NB4 (cell line): ENCODE results near the gene CTNNA3.
A peak's percentile ranks its signal among the peaks of the same experiment; 100 is the strongest.

ENCODE experiments used
- DNase-seq: peaks from one replicate; pipeline ENCODE4 v3.0.0; 2010; ENCODE audit warnings: low read depth
- H3K4me3 ChIP-seq: one replicate; pipeline ENCODE4 v1.5.1; 2011; ENCODE audit warnings: mild to moderate bottlenecking, low read depth, low read length, moderate library complexity
- CTCF ChIP-seq: IDR thresholded peaks from one replicate; pipeline ENCODE4 v1.5.1; 2012; ENCODE audit warnings: low read depth, low read length
- MAX ChIP-seq: IDR thresholded peaks from 2 replicates; pipeline ENCODE4 v1.6.1; 2011; ENCODE audit warnings: low read depth, low read length
- MYC ChIP-seq: IDR thresholded peaks from 2 replicates; pipeline ENCODE4 v1.6.1; 2011; ENCODE audit warnings: low read depth, low read length
- POLR2A ChIP-seq: IDR thresholded peaks from 2 replicates; pipeline ENCODE4 v1.6.1; 2011; ENCODE audit warnings: mild to moderate bottlenecking; ENCODE audit not compliant: insufficient read length; ENCODE audit errors: extremely low read depth

CTNNA3 gene

GRCh38 chr10:66214721-66215404 lies 1481.1 kb downstream of the CTNNA3 start:
- no peak overlapping the region for H3K4me3 ChIP-seq
- peak; percentile 4 for DNase-seq
- peak; percentile 23 for TF ChIP-seq CTCF
- no peak for TF ChIP-seq POLR2A
- TF ChIP-seq MAX, result 0 out of 2 replicates have a peak, but pooled peaks have one; percentile 13

DNA sequence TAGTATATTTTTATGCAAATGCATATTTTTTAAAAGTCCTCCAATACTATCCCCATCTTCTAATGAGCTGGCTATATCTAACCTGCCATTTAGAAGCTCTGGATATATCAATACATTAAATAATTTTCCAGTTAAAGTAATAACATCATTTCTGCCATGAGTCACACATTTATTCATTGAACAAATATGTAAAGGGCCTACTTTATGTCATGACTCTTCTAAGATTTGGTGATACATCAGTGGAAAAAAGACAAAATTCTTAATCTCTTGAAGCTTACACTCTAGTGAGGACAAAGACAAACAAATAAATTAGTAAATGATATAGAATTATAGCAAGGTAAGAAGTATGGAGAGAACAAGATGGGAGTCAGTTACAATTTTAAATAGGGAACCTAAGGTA lies 1487.0 kb downstream of the CTNNA3 start:
- TF ChIP-seq CTCF, result no peak
- no peak for TF ChIP-seq MAX
- no peak for TF ChIP-seq POLR2A
- TF ChIP-seq MYC, result no peak
- no peak for DNase-seq
- no peak overlapping the region for H3K4me3 ChIP-seq

DNA sequence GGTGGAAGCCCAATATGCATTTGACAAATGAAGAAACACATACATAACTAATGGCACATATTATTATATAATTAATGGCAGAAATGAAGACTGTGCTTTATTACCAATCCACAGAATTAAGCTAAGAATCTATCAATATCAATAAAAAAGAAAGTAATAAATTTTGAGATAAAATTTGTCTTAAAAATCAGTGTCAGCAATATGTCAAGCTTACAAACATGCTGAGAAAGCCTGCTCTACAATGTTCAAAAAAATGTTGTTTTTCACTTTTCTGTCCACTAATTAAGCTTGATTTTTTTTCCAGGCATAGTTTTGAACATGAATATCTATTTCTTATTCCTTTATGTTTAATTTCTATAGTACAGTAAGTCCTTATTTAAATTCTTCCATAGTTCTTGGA lies 1491.2 kb downstream of the CTNNA3 start:
- no peak overlapping the region for H3K4me3 ChIP-seq
- DNase-seq, result no peak
- TF ChIP-seq MAX (no peak), CTCF (no peak), MYC (no peak), POLR2A (no peak)

GRCh38 chr10:66202101-66202500 lies 1493.9 kb downstream of the CTNNA3 start:
- DNase-seq, result no peak
- TF ChIP-seq MAX, result no peak
- no peak for TF ChIP-seq POLR2A
- TF ChIP-seq CTCF, result no peak
- TF ChIP-seq MYC, result no peak
- no peak overlapping the region for H3K4me3 ChIP-seq

DNA sequence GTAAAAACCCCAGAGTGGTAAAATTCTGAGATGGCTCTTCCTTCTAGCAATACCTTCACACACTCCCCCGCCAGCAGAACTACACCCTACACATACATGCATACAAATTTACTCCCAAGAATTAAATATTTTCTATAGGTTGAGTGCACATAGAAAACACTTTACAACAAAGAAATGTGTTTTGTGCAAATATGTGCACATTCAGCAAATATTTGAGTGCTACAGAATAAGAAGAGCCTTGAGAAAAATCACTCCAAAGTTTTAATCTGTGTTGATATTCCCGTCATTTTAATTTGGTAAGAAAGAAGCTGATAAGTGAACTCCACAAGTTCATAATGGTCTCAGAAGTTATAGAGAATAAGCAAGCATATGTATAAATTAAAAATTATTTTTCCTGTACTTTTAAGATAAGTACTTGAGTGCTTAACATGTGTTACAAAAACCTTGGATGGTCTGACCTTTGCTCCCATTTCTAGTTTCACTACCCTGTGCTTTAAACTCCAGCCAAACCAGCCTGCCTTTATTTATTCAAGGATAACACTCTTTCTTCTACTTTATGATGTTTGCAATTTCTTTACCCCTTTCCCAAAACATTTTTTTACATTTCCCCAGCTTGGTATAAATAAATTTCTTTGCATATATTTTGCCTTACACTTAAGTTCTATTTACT lies 1503.7 kb downstream of the CTNNA3 start:
- DNase-seq, result no peak
- TF ChIP-seq MYC (no peak), POLR2A (no peak), MAX (no peak), CTCF (no peak)
- no peak overlapping the region for H3K4me3 ChIP-seq
